ENCODE data around the gene ITGBL1. TPM values are rescaled to one million over a fixed set of nuclear protein-coding genes. Genes with fewer than 3 reads are reported as not detected.

ITGBL1 gene
- total RNA-seq, 1 experiment from 2014 or later, result 0.22 TPM

GRCh38 chr13:101544979-101545378, 92.5 kb downstream of the ITGBL1 start:
- H3K4me1 Mint-ChIP-seq, result no peaks in the 10 kb centered on the region
- ATAC-seq (no peak), DNase-seq (ENCODE audit: low spot score) (no peak)
- CTCF ChIA-PET, result no interaction called here
- peaks cover 9% of the 10 kb centered on the region; the same call in 1 of the 2 replicates for H3K36me3 Mint-ChIP-seq
- TF ChIP-seq JAZF1 (CRISPR knock-in tag; IDR thresholded peaks at IDR 0.05) (no peak), ZNF423 (CRISPR knock-in tag; IDR thresholded peaks at IDR 0.05) (no peak), SMAD3 (CRISPR knock-in tag; IDR thresholded peaks at IDR 0.05; ENCODE audit: borderline replicate concordance) (no peak), USF1 (CRISPR knock-in tag; IDR thresholded peaks at IDR 0.05) (no peak), ATF6 (CRISPR knock-in tag; IDR thresholded peaks at IDR 0.05) (no peak), MLX (CRISPR knock-in tag; IDR thresholded peaks at IDR 0.05) (no peak), OVOL2 (CRISPR knock-in tag; IDR thresholded peaks at IDR 0.05; ENCODE audit: borderline replicate concordance) (no peak), ARID4B (CRISPR knock-in tag; IDR thresholded peaks at IDR 0.05; ENCODE audit: borderline replicate concordance) (no peak), ZNF416 (CRISPR knock-in tag; IDR thresholded peaks at IDR 0.05) (no peak), GTF2I (CRISPR knock-in tag; conservative IDR thresholded peaks at IDR 0.05) (no peak), ZNF512 (CRISPR knock-in tag; IDR thresholded peaks at IDR 0.05; ENCODE audit: borderline replicate concordance) (no peak), E2F1 (CRISPR knock-in tag; IDR thresholded peaks at IDR 0.05) (no peak), RORB (CRISPR knock-in tag; IDR thresholded peaks at IDR 0.05) (no peak), AFF4 (CRISPR knock-in tag; IDR thresholded peaks at IDR 0.05; ENCODE audit: borderline replicate concordance) (no peak), FOXP1 (CRISPR knock-in tag; IDR thresholded peaks at IDR 0.05; ENCODE audit: borderline replicate concordance) (no peak)
- H3K4me3 Mint-ChIP-seq, result no peak overlapping the region
- POLR2A ChIA-PET, result no interaction called here
- no peak overlapping the region for H3K27ac Mint-ChIP-seq
- H3K9me3 Mint-ChIP-seq, result peaks cover 17% of the 10 kb centered on the region
- H3K27me3 Mint-ChIP-seq (ENCODE audit: low read depth), result no peaks in the 10 kb centered on the region
